Neuronal stem cell (in vitro differentiated cells): Measurements from ENCODE around the gene NEUROG1.

Experiments used
- DNase-seq: peaks from one replicate; pipeline ENCODE4 v3.0.0-alpha.2; 2013; ENCODE audit warnings: low spot score
- H2AFZ ChIP-seq: one replicate; pipeline ENCODE4 v1.6.1; 2013; ENCODE audit warnings: mild to moderate bottlenecking, low read length, inconsistent platforms
- H2AK5ac ChIP-seq: 2 replicates; pipeline ENCODE4 v1.6.1; 2013; ENCODE audit warnings: low read depth, mild to moderate bottlenecking, inconsistent platforms, low read length, moderate library complexity, mixed read lengths
- H2BK120ac ChIP-seq: 2 replicates; pipeline ENCODE4 v1.6.1; 2013; ENCODE audit warnings: low read depth, mild to moderate bottlenecking, inconsistent platforms, low read length, moderate library complexity, mixed read lengths
- H2BK12ac ChIP-seq: one replicate; pipeline ENCODE4 v1.6.1; 2013; ENCODE audit warnings: low read length, inconsistent platforms
- H2BK15ac ChIP-seq: 2 replicates; pipeline ENCODE4 v1.6.1; 2013; ENCODE audit warnings: mild to moderate bottlenecking, low read length, inconsistent platforms, mixed read lengths
- H2BK5ac ChIP-seq: one replicate; pipeline ENCODE4 v1.6.1; 2013; ENCODE audit warnings: inconsistent platforms, mild to moderate bottlenecking, low read length, moderate library complexity
- H3K14ac ChIP-seq: one replicate; pipeline ENCODE4 v1.6.1; 2013; ENCODE audit warnings: low read length, inconsistent platforms
- H3K18ac ChIP-seq: 2 replicates; pipeline ENCODE4 v1.6.1; 2013; ENCODE audit warnings: low read length, inconsistent platforms
- H3K23ac ChIP-seq: 2 replicates; pipeline ENCODE4 v1.6.1; 2013; ENCODE audit warnings: low read depth, mild to moderate bottlenecking, mixed read lengths, low read length, inconsistent platforms; ENCODE audit not compliant: poor library complexity
- H3K27ac ChIP-seq: replicated peaks from 3 replicates; pipeline ENCODE4 v1.5.1; 2013; ENCODE audit warnings: low read length, inconsistent platforms
- H3K27me3 ChIP-seq, 3 experiments: 2 replicates each; pipeline ENCODE4 v1.6.1; 2013; ENCODE audit warnings: low read length in 3 of 3, mild to moderate bottlenecking in 2 of 3, inconsistent platforms in 1 of 3, low read depth in 1 of 3, mixed read lengths in 1 of 3, moderate library complexity in 1 of 3; ENCODE audit not compliant: control insufficient read depth in 3 of 3, insufficient read depth in 3 of 3
- H3K36me3 ChIP-seq, 2 donors: replicated peaks in 1 of 2; 2 replicates each; pipeline ENCODE4 v1.6.1; 2013; ENCODE audit warnings: low read length in 2 of 2; ENCODE audit not compliant: control insufficient read depth in 2 of 2, insufficient read depth in 2 of 2
- H3K4ac ChIP-seq: 2 replicates; pipeline ENCODE4 v1.6.1; 2013; ENCODE audit warnings: inconsistent platforms, mild to moderate bottlenecking, low read length, moderate library complexity
- H3K4me1 ChIP-seq, 2 donors: 1 replicate in 1 of 2; 2 replicates in 1 of 2; pipeline ENCODE4 v1.6.1; 2013; ENCODE audit warnings: low read length in 2 of 2, low read depth in 1 of 2; ENCODE audit not compliant: control insufficient read depth in 2 of 2, insufficient read depth in 1 of 2
- H3K4me2 ChIP-seq: one replicate; pipeline ENCODE4 v1.6.1; 2013; ENCODE audit warnings: mild to moderate bottlenecking, low read length, inconsistent platforms; ENCODE audit not compliant: insufficient read depth, poor library complexity, severe bottlenecking
- H3K4me3 ChIP-seq, 2 donors: 2 replicates each; pipeline ENCODE4 v1.5.1; 2013; ENCODE audit warnings: low read length in 2 of 2, mild to moderate bottlenecking in 2 of 2, inconsistent platforms in 1 of 2, moderate library complexity in 1 of 2
- H3K79me1 ChIP-seq: one replicate; pipeline ENCODE4 v1.6.1; 2013; ENCODE audit warnings: low read depth, mild to moderate bottlenecking, inconsistent platforms, low read length, moderate library complexity
- H3K9ac ChIP-seq: one replicate; pipeline ENCODE4 v1.6.1; 2013; ENCODE audit warnings: mild to moderate bottlenecking, low read depth, low read length, inconsistent platforms; ENCODE audit not compliant: poor library complexity
- H3K9me3 ChIP-seq, 2 donors: replicated peaks in 1 of 2; 2 replicates each; pipeline versions ENCODE3 to v1.6.1; 2013; ENCODE audit warnings: low read length in 2 of 2, mild to moderate bottlenecking in 2 of 2, inconsistent platforms in 1 of 2, low read depth in 1 of 2, mixed read lengths in 1 of 2, moderate library complexity in 1 of 2; ENCODE audit not compliant: control insufficient read depth in 2 of 2, insufficient read depth in 1 of 2
- H4K8ac ChIP-seq: one replicate; pipeline ENCODE4 v1.6.1; 2013; ENCODE audit warnings: low read depth, mild to moderate bottlenecking, inconsistent platforms, low read length, moderate library complexity
- H4K91ac ChIP-seq: one replicate; pipeline ENCODE4 v1.6.1; 2013; ENCODE audit warnings: low read length, low read depth, mild to moderate bottlenecking, inconsistent platforms; ENCODE audit not compliant: poor library complexity
- WGBS, 2 donors: extraction: QIAGEN DNeasy Blood & Tissue Kit; methylation state at CpG; one replicate each; pipeline ENCODE4 v1.1.7; 2013; ENCODE audit warnings: missing lambda C conversion rate in 2 of 2, mixed read lengths in 1 of 2; ENCODE audit not compliant: insufficient read length in 2 of 2, insufficient replicate concordance in 1 of 2; ENCODE audit errors: extremely low coverage in 2 of 2; 5-methylcytosine and 5-hydroxymethylcytosine counted together

Gene NEUROG1

DNA sequence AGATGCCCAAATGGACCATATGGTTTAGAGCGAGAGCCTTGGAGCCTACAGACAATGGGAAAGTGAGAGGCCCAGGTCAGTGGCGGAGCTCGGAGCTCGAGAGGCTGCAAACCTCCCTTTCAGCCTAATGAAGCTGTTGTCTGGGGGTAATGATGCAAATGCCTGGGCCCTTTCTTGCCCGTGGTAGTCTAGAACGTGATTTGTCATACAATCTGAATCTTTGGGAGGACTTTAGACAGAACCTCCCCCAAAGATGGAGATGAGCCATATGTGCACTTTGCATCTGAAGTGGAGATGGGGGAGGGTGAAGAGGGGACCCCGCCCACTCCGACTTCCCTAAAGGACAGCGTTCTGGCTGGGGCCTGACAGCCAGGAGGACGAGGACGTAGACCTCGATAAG is 10.3 kb upstream of the NEUROG1 start:
- peak; percentile 45 for DNase-seq
- H3K4me2 ChIP-seq, result no peak overlapping the region
- H3K4me1 ChIP-seq, result peaks cover 5 to 13% of the 10 kb centered on the region in 2 donors
- no peak overlapping the region for H2BK120ac ChIP-seq
- H2AK5ac ChIP-seq, result no peak overlapping the region
- no peak overlapping the region for H2BK15ac ChIP-seq
- H3K9me3 ChIP-seq, result no peaks in the 10 kb centered on the region
- no peak overlapping the region for H3K27ac ChIP-seq
- no peaks in the 10 kb centered on the region for H3K79me1 ChIP-seq
- H3K14ac ChIP-seq, result no peak overlapping the region
- no peak overlapping the region for H4K91ac ChIP-seq
- WGBS, 2 donors, result no CpG with 5 or more reads among the region's 12 CpGs
- H3K23ac ChIP-seq, result no peak overlapping the region
- no peak overlapping the region for H3K18ac ChIP-seq
- H3K4ac ChIP-seq, result no peak overlapping the region
- no peak overlapping the region for H4K8ac ChIP-seq
- H3K27me3 ChIP-seq, result peaks cover 33 to 98% (median 95%) of the 10 kb centered on the region in 3 experiments
- no peak overlapping the region for H2BK12ac ChIP-seq
- H3K4me3 ChIP-seq, result no peak overlapping the region
- H3K9ac ChIP-seq, result no peak overlapping the region
- H2AFZ ChIP-seq, result no peak overlapping the region
- H3K36me3 ChIP-seq, result no peaks in the 10 kb centered on the region
- H2BK5ac ChIP-seq, result no peak overlapping the region

DNA sequence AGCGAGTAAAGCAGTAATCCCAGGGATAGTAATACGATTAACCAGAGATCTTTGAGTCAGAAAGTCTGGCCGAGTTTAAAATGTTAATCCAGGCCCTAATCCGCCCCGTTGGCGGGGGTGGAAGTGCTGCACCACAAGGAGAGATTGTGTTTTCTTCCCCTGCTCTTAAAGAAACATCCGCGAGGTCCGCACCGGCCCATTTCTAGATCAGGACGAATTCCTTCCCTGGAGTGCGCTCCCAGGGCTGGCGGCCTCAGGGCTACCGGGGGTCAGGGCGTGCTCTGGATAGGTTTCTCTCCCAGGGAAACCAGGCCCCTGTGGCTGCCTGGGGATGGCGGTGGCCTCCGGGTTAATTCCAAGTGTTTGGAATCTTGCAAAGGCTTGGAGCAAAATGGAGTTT is 9.3 kb upstream of the NEUROG1 start:
- no peak overlapping the region for H4K91ac ChIP-seq
- no peak overlapping the region for H2BK12ac ChIP-seq
- H2AK5ac ChIP-seq, result no peak overlapping the region
- no peak overlapping the region for H3K4ac ChIP-seq
- H3K27ac ChIP-seq, result no peak overlapping the region
- no peak overlapping the region for H2BK120ac ChIP-seq
- DNase-seq, result no peak
- H3K18ac ChIP-seq, result no peak overlapping the region
- H3K14ac ChIP-seq, result no peak overlapping the region
- no peak overlapping the region for H2AFZ ChIP-seq
- H3K9me3 ChIP-seq, result no peaks in the 10 kb centered on the region
- H2BK15ac ChIP-seq, result no peak overlapping the region
- no peak overlapping the region for H3K23ac ChIP-seq
- no CpG with 5 or more reads among the region's 17 CpGs for WGBS, 2 donors
- H3K79me1 ChIP-seq, result no peaks in the 10 kb centered on the region
- H3K27me3 ChIP-seq, result peaks cover 34 to 100% (median 95%) of the 10 kb centered on the region in 3 experiments
- peaks cover 5 to 13% of the 10 kb centered on the region in 2 donors for H3K4me1 ChIP-seq
- H3K4me2 ChIP-seq, result peak overlapping the region; percentile 21
- no peak overlapping the region for H3K9ac ChIP-seq
- no peak overlapping the region for H4K8ac ChIP-seq
- H3K36me3 ChIP-seq, result no peaks in the 10 kb centered on the region
- H2BK5ac ChIP-seq, result no peak overlapping the region
- H3K4me3 ChIP-seq, result no peak overlapping the region

DNA sequence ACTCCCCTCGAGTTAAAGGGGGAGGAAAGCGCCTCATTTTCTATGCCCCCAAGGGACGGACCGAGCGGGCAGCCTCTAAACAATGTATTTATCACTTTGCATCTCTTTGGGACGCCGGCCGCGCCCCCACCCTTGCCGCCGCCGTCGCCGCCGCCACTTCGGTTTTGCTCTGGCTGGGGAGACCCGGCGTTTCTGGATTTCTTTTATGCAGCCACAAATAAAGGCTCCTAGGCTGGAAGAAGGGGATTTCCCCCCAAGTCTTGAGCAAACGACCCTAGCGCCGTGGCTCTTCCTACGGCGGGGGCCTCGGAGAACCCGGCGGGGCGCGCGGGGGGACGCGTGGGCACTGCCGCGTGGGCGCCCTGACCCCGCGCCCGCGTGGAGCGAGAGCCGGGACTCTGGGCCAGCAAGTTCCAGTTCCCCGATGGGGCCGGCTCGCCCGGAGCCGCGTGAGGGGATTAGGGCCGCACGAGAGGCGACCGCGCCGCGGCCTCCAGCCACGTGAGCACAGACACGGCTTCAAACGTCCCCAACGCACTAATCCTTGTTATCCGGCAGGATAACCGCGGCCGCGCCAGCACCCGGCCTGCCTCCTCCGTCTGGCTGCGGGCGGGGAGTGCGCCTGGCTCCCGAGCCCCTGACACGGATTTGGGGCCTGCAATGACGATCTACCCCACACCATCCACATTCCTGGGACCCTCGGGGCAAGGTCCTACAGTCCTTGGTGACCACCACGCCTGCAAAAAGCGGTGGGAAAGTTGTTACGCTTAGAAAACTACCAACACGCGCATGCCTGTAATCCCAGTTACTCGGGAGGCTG is 7.9 kb upstream of the NEUROG1 start:
- Histone ChIP-seq H3K4ac (no peak overlapping the region), H2BK5ac (no peak overlapping the region), H3K14ac (no peak overlapping the region), H3K4me3 (no peak overlapping the region), H3K4me1 (peaks cover 5 to 13% of the 10 kb centered on the region in 2 donors), H3K18ac (peak overlapping the region; percentile 72), H3K79me1 (no peaks in the 10 kb centered on the region), H2AK5ac (no peak overlapping the region), H2BK12ac (no peak overlapping the region), H3K27me3 (peaks cover 34 to 100% (median 95%) of the 10 kb centered on the region in 3 experiments), H3K27ac (no peak overlapping the region), H2BK15ac (peak overlapping the region; percentile 54), H3K23ac (peak overlapping the region; percentile 31), H4K8ac (no peak overlapping the region), H4K91ac (no peak overlapping the region), H3K9ac (peak overlapping the region; percentile 53), H3K36me3 (no peaks in the 10 kb centered on the region), H2AFZ (peak overlapping the region; percentile 74), H3K9me3 (peaks cover 0 to 2% of the 10 kb centered on the region in 2 donors), H3K4me2 (peak overlapping the region; percentile 53), H2BK120ac (no peak overlapping the region)
- no CpG with 5 or more reads among the region's 77 CpGs for WGBS, 2 donors
- DNase-seq, result peak; percentile 64

DNA sequence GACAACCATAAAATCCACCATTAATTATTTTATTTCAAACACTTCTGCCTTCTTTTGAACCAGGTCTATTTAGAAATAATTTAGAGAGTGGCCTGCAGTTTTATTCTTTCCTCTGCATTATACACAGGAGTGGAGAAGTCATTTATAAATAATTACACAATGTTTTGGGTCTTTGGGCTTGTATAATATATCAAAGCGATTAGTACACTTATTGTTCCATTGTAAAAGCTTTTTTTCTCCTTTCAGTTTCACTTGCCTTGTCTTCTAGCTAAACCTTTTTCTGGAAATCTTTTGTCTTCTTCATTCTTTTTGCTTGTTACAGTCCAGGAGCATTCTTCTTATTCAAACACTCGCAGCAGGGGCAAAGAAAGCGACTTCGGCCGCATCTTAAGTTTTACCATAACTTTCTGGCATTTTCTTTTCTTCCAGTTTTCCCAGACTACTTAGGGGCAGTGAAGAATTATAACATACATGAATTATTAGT is 7.3 kb upstream of the NEUROG1 start:
- Histone ChIP-seq H2AK5ac (no peak overlapping the region), H4K91ac (no peak overlapping the region), H3K27me3 (peaks cover 32 to 100% (median 95%) of the 10 kb centered on the region in 3 experiments), H3K9me3 (peaks cover 0 to 3% of the 10 kb centered on the region in 2 donors), H4K8ac (no peak overlapping the region), H3K4ac (no peak overlapping the region), H2BK5ac (no peak overlapping the region), H2AFZ (peak overlapping the region; percentile 74), H3K14ac (no peak overlapping the region), H3K4me2 (peak overlapping the region; percentile 53), H3K23ac (no peak overlapping the region), H3K18ac (no peak overlapping the region), H3K4me1 (peaks cover 5 to 13% of the 10 kb centered on the region in 2 donors), H2BK120ac (no peak overlapping the region), H3K27ac (no peak overlapping the region), H3K36me3 (no peaks in the 10 kb centered on the region), H3K4me3 (no peak overlapping the region), H2BK12ac (no peak overlapping the region), H3K9ac (no peak overlapping the region), H2BK15ac (no peak overlapping the region), H3K79me1 (no peaks in the 10 kb centered on the region)
- no CpG with 5 or more reads among the region's 5 CpGs for WGBS, 2 donors
- DNase-seq, result peak; percentile 44
